Esophagus squamous epithelium (tissue), 5 donors: ENCODE measurements around the gene ENO4. TPM values are rescaled to one million over a fixed set of nuclear protein-coding genes. Genes with fewer than 3 reads are reported as not detected.

Experiments used
- DNase-seq: peaks from one replicate; lab custom pipeline; 2025; lab: John Stamatoyannopoulos, UW
- H3K27ac ChIP-seq, 4 donors: fragments of 200-600 bp; sonication (generic); one replicate each; pipeline ENCODE4 v1.5.1; 2016 to 2019; ENCODE audit warnings: mild to moderate bottlenecking in 1 of 4
- H3K27me3 ChIP-seq, 4 donors: fragments of 200-600 bp; sonication (generic); 1 replicate in 3 of 4; 2 replicates in 1 of 4; pipeline versions ENCODE4 v1.5.1 to v1.6.0; 2017 to 2021; ENCODE audit warnings: antibody characterized with exemption in 1 of 4
- H3K36me3 ChIP-seq, 3 donors: fragments of 200-600 bp; sonication (generic); one replicate each; pipeline ENCODE4 v1.5.1; 2016 to 2019
- H3K4me1 ChIP-seq, 3 donors: fragments of 200-600 bp; sonication (generic); one replicate each; pipeline ENCODE4 v1.5.1; 2017 to 2019
- H3K4me3 ChIP-seq, 4 donors: fragments of 200-600 bp; sonication (generic); 1 replicate in 3 of 4; 2 replicates in 1 of 4; pipeline ENCODE4 v1.5.1; 2016 to 2019; ENCODE audit warnings: mild to moderate bottlenecking in 2 of 4, moderate library complexity in 1 of 4
- H3K9me3 ChIP-seq, 3 donors: fragments of 200-600 bp; sonication (generic); one replicate each; pipeline ENCODE4 v1.5.1; 2016 to 2019
- POLR2A ChIP-seq, 4 donors: fragments of 450-650 bp; IDR thresholded peaks; one replicate each; pipeline ENCODE4 v1.6.1; 2017; ENCODE audit warnings: antibody characterized with exemption in 4 of 4, mild to moderate bottlenecking in 4 of 4, moderate library complexity in 3 of 4
- WGBS, 2 donors: methylation state at CpG; one replicate each; pipeline ENCODE4 v1.1.5; 2018; 5-methylcytosine and 5-hydroxymethylcytosine counted together
- intact Hi-C: fragments of 100-400 bp; cut with DNase I; formaldehyde crosslinking; loops from one replicate; pipeline ENCODE4 v1.15.0; 2022
- total RNA-seq, 4 donors: library from RNA; depleted of rRNA; stranded (reverse); fragments of >200 nt; gene quantifications; one replicate each; pipeline ENCODE4 v1.1.0, GENCODE V29; 2016
- TF ChIP-seq, protein P1 (sequence below), 6 experiments: fragments of 450-650 bp in 4 of 6; fragments of 200-600 bp in 2 of 6; sonication (generic) in 2 of 6; IDR thresholded peaks; one replicate each; pipeline ENCODE4 v1.5.1; 2016 to 2019; ENCODE audit warnings: antibody characterized with exemption in 6 of 6, mild to moderate bottlenecking in 4 of 6, moderate library complexity in 4 of 6
- donor health status: DM: yes; HTN: yes; CAD: no.

Gene ENO4
- total RNA-seq, 4 donors from 2014 or later = 0.19 to 0.64 TPM; not detected in 2

GRCh38 chr10:116875897-116876296, 26.6 kb downstream of the ENO4 start:
- H3K27ac ChIP-seq = no peak overlapping the region

DNA sequence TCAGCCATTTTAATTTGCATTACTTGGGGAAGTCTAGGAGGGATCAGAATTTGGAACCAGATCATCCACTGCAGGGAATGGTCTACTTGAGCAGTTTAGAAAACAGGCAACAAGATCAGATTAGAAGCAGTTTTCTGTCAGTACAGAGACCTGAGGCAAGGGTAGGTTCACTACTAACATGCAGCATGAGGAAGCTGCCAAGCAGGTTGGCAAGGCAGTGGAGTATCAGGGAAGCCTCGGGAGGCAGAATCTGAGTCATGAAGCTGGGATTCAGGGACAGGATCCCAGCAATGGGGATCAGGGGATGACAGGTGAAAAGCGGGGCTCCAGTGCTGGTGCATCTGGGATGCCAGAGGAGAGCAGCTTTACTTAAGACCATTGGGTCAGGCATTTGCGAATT, 28.1 kb downstream of the ENO4 start:
- intact Hi-C loops = no loop called here
- TF ChIP-seq POLR2A (IDR thresholded peaks at IDR 0.05) = no peak
- TF ChIP-seq, protein P1, sequence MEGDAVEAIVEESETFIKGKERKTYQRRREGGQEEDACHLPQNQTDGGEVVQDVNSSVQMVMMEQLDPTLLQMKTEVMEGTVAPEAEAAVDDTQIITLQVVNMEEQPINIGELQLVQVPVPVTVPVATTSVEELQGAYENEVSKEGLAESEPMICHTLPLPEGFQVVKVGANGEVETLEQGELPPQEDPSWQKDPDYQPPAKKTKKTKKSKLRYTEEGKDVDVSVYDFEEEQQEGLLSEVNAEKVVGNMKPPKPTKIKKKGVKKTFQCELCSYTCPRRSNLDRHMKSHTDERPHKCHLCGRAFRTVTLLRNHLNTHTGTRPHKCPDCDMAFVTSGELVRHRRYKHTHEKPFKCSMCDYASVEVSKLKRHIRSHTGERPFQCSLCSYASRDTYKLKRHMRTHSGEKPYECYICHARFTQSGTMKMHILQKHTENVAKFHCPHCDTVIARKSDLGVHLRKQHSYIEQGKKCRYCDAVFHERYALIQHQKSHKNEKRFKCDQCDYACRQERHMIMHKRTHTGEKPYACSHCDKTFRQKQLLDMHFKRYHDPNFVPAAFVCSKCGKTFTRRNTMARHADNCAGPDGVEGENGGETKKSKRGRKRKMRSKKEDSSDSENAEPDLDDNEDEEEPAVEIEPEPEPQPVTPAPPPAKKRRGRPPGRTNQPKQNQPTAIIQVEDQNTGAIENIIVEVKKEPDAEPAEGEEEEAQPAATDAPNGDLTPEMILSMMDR (IDR thresholded peaks at IDR 0.05) = no peak
- WGBS, 2 donors = 59 to 77% methylated on average over 3 of the region's 3 CpGs
- Histone ChIP-seq H3K27me3 (peaks cover 0 to 9% (median 0%) of the 10 kb centered on the region in 4 donors), H3K9me3 (no peaks in the 10 kb centered on the region), H3K27ac (no peak overlapping the region), H3K4me3 (no peak overlapping the region), H3K36me3 (no peaks in the 10 kb centered on the region), H3K4me1 (no peaks in the 10 kb centered on the region)
- no peak for DNase-seq

More at GRCh38 chr10:116875897-116876296, 26.6 kb downstream of the ENO4 start:
- no peak for TF ChIP-seq POLR2A (IDR thresholded peaks at IDR 0.05)
- TF ChIP-seq, protein P1 (IDR thresholded peaks at IDR 0.05) = no peak
- intact Hi-C loops = no loop called here
- no peaks in the 10 kb centered on the region for H3K4me1 ChIP-seq
- WGBS, 2 donors = 90 to 96% methylated on average over 2 of the region's 2 CpGs
- H3K27me3 ChIP-seq = peaks cover 0 to 9% (median 0%) of the 10 kb centered on the region in 4 donors
- H3K4me3 ChIP-seq = no peak overlapping the region
- DNase-seq = no peak
- no peaks in the 10 kb centered on the region for H3K9me3 ChIP-seq
- H3K36me3 ChIP-seq = no peaks in the 10 kb centered on the region

DNA sequence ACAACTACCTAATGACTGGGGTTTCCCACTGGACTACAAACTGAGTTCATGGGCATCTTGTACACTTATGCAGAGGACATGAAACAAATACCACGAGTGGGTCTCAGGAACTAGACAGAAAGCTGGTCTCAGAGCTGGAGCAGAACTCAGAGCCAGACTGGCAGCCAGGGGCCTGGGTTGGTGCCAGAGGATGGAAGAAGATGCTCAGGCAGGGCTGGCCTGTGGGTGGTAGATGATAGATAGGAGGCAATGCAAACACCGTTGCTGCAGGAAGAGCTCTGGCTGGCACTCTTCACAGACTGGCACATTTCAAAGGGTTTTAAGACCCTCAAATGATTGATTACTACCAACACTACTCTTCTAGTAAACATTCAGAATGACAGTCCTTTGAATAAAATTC, 28.8 kb downstream of the ENO4 start:
- no peak overlapping the region for H3K4me3 ChIP-seq
- TF ChIP-seq, protein P1 (IDR thresholded peaks at IDR 0.05) = no peak
- no peak for TF ChIP-seq POLR2A (IDR thresholded peaks at IDR 0.05)
- 56 to 57% methylated on average over 1 to 2 of the region's 2 CpGs for WGBS, 2 donors

GRCh38 chr10:116879817-116880216, 30.5 kb downstream of the ENO4 start:
- intact Hi-C loops = no loop called here
- Histone ChIP-seq H3K9me3 (no peaks in the 10 kb centered on the region), H3K27ac (no peak overlapping the region), H3K4me1 (no peaks in the 10 kb centered on the region), H3K27me3 (peaks cover 0 to under 1% (median 0%) of the 10 kb centered on the region in 4 donors), H3K36me3 (no peaks in the 10 kb centered on the region), H3K4me3 (no peak overlapping the region)
- 62 to 68% methylated on average over 7 of the region's 7 CpGs for WGBS, 2 donors
- no peak for DNase-seq
- TF ChIP-seq, protein P1 (IDR thresholded peaks at IDR 0.05) = no peak
- TF ChIP-seq POLR2A (IDR thresholded peaks at IDR 0.05) = no peak

More for the DNA sequence above, 28.8 kb downstream of the ENO4 start:
- Histone ChIP-seq H3K27ac (no peak overlapping the region), H3K9me3 (no peaks in the 10 kb centered on the region), H3K36me3 (no peaks in the 10 kb centered on the region), H3K4me1 (no peaks in the 10 kb centered on the region), H3K27me3 (peaks cover 0 to 9% (median 0%) of the 10 kb centered on the region in 4 donors)
- DNase-seq = no peak
- intact Hi-C loops = no loop called here

DNA sequence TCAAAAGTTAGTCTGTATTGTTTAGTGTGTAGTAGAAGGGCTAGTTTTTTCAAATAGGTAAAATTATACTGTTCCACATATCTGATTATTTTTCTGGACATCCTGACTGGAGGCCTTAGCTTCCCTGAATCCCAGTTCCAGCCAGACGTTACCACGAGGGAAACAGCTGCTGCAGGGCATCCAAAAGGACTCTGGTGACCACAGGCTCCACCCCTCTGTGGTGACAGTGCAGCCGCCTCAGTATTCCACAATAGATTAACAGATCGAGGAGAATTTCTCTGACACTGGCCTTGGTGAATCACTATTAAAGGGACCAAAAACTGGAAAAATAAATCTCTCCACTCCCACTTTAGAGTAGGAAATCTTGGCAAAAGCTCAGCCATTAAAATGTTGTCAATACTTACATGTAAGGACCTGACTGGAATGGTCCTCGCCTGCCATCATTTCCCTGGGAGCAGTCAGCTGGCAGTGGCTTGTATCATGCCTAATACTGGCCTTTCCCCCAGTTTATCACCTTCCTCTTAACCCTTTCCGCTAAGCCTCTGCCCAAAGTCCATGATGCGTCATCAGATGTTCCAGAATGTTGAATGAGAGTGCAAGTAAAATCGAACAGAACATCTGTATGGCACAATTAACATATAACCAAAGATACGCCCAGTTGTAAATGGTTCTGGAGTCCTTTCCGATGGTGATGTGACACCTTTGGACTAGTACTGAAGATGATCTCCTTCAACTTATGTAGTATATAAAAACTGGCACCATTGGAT, 31.6 kb downstream of the ENO4 start:
- intact Hi-C loops = no loop called here
- Histone ChIP-seq H3K36me3 (no peaks in the 10 kb centered on the region), H3K27me3 (no peaks in the 10 kb centered on the region), H3K9me3 (no peaks in the 10 kb centered on the region), H3K4me1 (no peaks in the 10 kb centered on the region), H3K27ac (no peak overlapping the region), H3K4me3 (no peak overlapping the region)
- 49 to 50% methylated on average over 10 of the region's 10 CpGs for WGBS, 2 donors
- no peak for DNase-seq
- no peak for TF ChIP-seq POLR2A (IDR thresholded peaks at IDR 0.05)
- TF ChIP-seq, protein P1 (IDR thresholded peaks at IDR 0.05) = no peak
